Epithelial cell of esophagus (primary cell): ENCODE measurements around the gene TTC21A.

Experiments
- DNase-seq: peaks from one replicate; pipeline ENCODE4 v3.0.0; 2010; ENCODE audit warnings: low read depth
- H3K4me3 ChIP-seq: 2 replicates; pipeline ENCODE4 v1.5.1; 2011; ENCODE audit warnings: mild to moderate bottlenecking, low read length, control low read depth
- CTCF ChIP-seq: IDR thresholded peaks from 2 replicates; pipeline ENCODE4 v1.5.1; 2011; ENCODE audit warnings: low read depth, mild to moderate bottlenecking, low read length, control low read depth, inconsistent platforms; ENCODE audit not compliant: insufficient read depth; ENCODE audit errors: missing control alignments

TTC21A gene

GRCh38 chr3:39185326-39185958 lies 78.0 kb downstream of the TTC21A start:
- no peak for DNase-seq
- H3K4me3 ChIP-seq, result no peak overlapping the region
- TF ChIP-seq CTCF, result no peak

GRCh38 chr3:39185959-39186691 lies 78.6 kb downstream of the TTC21A start:
- TF ChIP-seq CTCF, result no peak
- DNase-seq, result no peak

GRCh38 chr3:39186692-39187151 lies 79.2 kb downstream of the TTC21A start:
- no peak for DNase-seq
- H3K4me3 ChIP-seq, result no peak overlapping the region
- no peak for TF ChIP-seq CTCF

More at GRCh38 chr3:39185959-39186691, 78.6 kb downstream of the TTC21A start:
- no peak overlapping the region for H3K4me3 ChIP-seq

- no peak for TF ChIP-seq CTCF
- DNase-seq, result no peak
- H3K4me3 ChIP-seq, result no peak overlapping the region
These were observed 80.1 kb downstream of the TTC21A start for GRCh38 chr3:39187372-39188155.
